M059J (cell line): Measurements from ENCODE around the gene SETBP1. TPM values are rescaled to one million over a fixed set of nuclear protein-coding genes. Genes with fewer than 3 reads are reported as not detected.

Experiments
- DNase-seq: peaks from one replicate; pipeline ENCODE4 v3.0.0-alpha.2; 2012; ENCODE audit warnings: low read depth
- total RNA-seq: library from RNA; depleted of rRNA; stranded (reverse); fragments of >200 nt; shearing (Covaris generic); gene quantifications from 2 replicates; pipeline ENCODE4 v1.2.3, GENCODE V29; 2014

The SETBP1 gene
- total RNA-seq, 1 experiment from 2014 or later, result 4.1 TPM

DNA sequence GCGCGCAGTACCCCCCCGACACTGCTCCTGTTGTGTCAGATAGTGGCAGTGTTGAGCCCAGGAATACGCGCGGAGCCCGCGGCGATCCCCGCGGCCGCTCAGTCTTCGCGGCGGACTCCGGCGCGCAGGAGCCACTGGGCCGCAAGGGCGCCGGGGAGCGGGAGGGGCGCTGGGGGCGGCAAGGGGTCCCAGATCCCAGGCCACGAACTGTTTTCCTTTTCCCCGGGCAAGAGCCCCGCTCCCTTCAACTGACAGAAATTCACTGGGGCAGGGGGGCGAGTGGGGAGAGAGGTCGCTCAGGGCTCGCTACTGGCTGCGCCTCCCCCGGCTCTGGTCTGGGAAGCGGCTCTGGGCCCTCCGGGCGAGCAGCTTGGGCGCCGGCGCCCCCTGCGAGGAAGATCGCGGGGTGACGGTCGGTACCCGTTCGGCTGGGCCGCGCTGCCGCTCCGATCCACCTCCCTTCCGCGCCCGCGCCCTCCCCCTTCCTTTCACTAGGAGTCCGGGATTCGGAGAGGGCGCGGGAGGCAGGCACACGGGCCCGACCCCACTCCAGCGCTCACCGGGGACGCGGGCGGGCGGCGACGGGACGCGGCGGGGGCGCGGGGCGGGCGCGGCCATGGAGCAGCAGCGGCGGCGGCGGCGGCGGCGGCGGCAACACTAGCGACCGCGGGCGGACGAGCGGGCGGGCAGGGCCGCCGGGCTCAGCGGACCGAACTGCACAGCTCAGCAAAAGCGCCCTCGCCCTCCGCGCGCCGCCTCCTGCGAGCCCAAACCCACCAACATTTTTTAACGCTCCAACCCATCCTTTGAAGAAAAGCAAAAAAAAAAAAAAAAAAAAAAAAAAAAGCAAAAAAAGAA lies 1.4 kb upstream of the SETBP1 start:
- peak; percentile 85 for DNase-seq

- peak; percentile 65 for DNase-seq
These were observed 795 bp upstream of the SETBP1 start for GRCh38 chr18:44679914-44680272.

DNA sequence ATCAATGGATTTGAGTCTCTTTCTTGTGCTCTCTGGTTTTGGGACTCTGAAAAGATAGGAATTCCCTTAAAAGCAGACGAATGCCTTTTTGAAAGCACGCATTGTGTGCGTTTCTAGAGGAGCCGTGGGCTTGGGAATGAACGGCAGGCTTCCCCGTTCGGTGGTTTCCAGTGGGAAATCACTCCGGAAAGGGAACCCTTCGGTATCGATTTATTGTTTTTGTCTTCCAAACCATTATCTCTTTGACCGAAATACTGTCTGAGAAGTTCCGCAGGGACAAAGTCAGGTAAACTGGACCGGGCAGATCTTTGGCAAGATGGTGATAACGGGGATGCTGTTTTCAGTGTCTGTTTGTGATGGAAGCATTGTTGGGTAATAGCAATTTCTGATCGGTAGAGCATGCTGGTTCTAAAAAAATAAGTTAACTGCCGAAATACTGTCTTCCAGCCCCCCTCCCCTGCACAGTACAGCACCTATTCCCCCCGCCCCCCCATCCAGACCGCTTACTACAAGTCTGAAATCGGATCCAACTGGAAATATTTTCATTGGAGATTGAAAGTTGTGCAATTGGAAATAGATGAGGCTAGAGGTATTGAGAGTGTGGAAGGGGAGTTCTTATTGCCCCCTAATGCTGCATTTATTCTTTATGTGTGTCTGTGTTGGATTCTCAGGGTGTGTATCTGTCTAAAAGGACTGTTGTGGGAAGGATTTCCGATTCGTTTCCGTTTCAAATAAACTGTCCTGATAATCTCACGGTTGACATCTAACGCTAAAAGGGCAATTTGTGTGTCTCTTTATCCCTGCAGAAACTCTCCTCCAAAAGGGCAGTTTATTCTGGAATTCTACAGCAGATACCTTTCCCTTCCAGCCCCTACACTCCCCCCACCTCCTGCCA lies 635 bp downstream of the SETBP1 start:
- DNase-seq, result no peak

- peak; percentile 12 for DNase-seq
These were observed 1.6 kb downstream of the SETBP1 start for GRCh38 chr18:44682201-44682870.

- peak; percentile 52 for DNase-seq
These were observed 2.2 kb downstream of the SETBP1 start for GRCh38 chr18:44682871-44683221.

DNA sequence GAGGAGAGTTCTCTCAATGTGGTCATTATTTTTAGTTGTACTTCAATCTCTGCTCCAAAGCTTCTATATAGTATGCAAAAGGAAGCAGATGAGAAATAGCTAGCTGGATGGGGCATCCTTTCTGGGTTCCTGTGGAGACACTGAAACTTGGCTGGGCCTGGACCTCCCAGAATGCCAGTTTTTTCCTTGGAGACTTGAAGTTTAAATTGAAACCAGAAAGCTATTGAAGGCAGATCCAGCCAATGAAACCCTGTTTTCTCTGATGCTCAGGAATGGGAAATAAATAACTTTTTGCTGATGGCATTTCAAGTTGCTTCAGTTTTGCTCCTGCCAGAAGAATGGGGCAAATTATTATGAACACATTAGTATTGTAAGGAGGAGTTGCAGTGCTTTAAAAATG lies 2.9 kb downstream of the SETBP1 start:
- no peak for DNase-seq

DNA sequence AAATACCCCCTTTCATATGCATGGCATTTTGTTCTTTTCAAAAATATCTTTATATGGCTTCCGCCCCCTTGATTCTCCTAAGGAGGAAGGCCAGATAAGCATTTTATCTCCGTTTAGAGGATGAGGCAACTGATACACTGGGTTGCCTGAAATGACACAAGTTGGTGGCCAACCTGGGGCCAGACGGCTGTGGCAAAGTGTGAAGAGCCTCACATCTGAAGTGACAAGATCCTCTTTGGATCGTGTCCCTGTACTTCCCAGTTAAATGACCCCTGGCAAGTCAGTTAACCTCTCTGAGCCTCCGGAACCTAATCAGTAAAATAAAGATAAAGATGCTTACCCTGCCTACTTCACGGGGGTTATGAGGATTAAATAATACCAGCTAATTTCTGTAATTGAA lies 4.6 kb downstream of the SETBP1 start:
- DNase-seq, result no peak

- no peak for DNase-seq
These were observed 5.5 kb downstream of the SETBP1 start for GRCh38 chr18:44686156-44686555.

DNA sequence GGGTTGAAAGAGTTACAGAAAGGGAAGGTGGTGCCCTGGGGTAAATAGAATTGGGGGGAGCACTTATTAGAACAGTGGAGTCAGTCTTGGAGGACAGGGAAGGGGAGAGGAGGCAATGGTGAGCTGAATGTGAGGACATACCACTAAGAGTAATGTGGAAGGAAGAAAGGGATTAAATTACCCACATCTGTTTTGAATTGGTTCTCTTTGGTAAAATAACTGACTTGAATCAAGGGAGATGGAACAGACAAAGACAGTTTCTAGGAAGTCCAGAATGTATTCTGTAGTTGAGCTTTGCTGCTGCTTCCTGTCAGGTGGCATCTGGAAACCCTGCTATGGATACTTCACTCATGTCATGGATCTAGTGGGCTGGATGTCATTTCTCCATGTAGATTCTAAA lies 6.7 kb downstream of the SETBP1 start:
- DNase-seq, result no peak

- DNase-seq, result no peak
These were observed 9.0 kb downstream of the SETBP1 start for GRCh38 chr18:44689736-44690135.

DNA sequence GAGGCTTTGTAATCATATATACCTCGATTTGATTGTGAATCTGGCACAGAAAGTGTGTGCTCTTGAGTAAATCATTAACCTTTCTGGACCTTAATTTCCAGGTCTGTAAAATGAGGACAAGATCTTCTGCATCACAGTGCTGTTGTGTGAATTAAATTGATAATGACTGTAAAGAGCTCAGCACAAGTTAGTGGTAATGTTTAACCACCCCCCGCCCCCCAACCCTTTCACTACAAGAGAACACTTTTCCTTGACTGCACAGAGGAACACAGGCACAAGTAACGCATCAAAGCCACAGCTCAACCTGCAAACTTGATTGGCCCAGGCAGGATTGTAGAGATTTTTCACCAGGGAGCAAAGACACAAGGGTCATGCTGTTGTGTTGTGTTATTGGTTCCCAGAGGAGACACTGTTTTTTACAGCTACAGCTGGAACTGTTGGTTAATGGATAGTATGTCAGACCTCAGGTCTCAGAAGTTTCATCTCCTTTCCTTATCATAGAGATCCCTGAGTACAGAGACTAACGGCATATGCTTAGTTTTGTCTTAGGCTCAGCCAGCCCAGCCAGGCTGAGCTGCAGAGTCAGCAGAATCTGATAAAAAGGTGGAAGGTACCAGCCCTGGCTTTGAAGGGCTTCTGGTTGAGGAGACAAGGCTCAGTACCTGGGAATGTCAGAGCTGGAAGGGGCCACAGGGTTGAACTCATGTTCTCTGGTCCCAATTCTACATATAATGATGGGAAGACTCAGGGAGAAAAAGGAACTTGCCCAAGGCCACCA lies 10.6 kb downstream of the SETBP1 start:
- DNase-seq, result no peak

- DNase-seq, result peak; percentile 80
These were observed 12.5 kb downstream of the SETBP1 start for GRCh38 chr18:44693030-44693784.

DNA sequence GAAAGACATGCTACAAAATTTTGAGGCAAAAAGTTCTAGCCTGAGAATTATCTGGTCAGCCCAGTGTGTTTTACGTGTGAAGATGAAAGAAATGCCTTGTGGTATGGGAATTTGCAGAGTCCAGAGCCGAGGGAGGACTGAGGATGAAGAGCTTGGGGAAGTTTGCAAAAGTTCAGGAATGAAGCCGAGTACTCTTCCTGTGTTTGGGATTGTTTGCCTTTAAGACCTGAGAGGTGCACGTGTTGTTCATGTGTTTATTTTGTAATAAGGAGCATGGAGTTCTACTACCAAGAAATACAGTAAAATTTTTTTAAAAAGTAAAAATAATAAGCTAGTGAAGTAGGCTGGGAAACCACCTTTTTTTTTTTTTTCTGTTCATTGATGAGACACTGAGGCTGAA lies 14.8 kb downstream of the SETBP1 start:
- no peak for DNase-seq

- DNase-seq, result no peak
These were observed 16.2 kb downstream of the SETBP1 start for GRCh38 chr18:44696892-44697291.

DNA sequence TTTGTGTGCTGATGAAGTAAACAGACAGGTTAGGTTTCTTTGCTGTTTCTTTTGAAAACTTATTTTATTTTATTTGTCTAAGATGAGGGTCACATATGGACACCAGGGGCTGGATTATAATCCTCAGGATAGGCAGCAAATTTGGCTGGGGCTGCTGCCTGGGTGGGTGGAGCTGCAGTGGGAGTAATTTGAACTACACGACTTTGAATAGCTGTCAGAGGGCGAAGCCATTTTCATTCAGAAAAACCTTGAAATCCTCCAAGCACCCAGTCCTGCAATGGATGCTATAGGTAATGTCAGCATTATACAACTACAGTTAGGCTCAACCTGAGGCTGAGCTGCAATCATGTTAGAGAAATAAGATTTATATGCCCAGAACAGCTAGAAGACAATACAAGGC lies 16.6 kb downstream of the SETBP1 start:
- no peak for DNase-seq

DNA sequence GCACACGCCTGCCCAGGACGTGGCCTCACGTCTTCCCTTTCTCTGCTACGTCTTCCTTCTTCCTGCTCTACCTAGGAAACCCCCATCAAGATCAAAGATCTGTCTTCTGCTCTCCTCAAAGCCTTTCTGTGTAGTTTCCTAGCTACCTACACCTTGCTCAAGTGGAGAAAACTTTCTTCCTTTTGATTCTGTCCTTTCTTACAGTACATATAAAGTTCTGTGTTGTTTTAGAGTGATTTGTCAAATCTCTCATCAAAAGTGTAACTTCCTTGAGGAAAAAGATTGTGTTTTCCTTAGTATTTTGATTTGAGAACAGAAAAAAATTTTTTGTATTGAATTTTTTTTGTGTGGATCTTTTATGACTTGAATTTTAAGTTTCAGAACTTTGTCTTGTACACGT lies 17.8 kb downstream of the SETBP1 start:
- no peak for DNase-seq

DNA sequence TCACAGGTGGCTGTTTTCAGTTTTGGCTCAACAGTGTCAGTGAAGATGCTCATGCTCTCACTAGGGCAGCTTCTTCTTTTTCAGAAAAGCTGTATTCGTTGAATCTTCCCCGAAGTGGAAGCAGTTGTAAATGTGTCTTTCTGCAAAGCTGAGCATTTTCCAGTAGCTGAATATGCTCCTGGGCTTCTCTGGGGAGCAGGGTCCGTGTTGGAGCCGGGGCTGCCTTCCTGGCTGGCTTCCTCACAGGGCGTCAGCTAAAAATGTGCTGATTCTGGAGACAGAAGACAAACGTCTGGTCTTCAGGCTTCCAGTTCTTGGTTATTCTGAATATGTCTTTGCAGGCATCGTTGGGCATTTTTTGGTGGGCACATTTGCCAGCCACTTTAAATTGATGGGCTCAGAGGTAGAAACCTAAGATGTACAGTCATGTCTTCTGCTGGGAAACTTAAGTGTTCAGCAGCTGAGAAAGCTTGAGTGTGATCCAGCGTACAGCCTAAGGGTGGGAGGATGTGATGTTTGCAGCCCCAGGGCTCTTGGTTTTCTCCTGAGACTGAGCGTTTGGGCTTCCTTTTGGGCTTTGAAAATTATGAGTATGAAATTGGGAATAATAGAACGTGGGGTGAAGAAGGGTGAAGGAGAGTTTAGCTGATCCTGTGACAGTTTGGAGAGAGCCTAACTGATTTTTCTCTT lies 19.0 kb downstream of the SETBP1 start:
- no peak for DNase-seq

GRCh38 chr18:44700652-44701051 lies 20.0 kb downstream of the SETBP1 start:
- DNase-seq, result no peak

DNA sequence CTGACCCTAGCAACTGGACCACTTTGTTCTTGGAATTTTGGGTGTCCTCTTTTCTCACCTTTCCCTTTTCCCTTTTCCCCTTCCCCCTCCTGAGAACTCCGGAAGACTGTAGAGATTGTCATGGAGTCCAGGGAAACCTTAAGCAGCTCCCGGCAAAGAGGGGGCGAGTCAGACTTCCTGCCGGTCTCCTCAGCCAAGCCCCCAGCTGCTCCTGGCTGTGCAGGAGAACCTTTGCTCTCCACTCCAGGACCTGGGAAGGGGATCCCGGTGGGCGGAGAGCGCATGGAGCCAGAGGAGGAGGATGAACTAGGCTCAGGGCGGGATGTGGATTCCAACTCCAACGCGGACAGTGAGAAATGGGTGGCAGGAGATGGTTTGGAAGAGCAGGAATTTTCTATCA lies 20.5 kb downstream of the SETBP1 start:
- DNase-seq, result peak; percentile 55

- DNase-seq, result no peak
These were observed 21.9 kb downstream of the SETBP1 start for GRCh38 chr18:44702594-44702993.
